SJCRH30 (cell line): Measurements from ENCODE around the gene HRC. TPM values are rescaled to one million over a fixed set of nuclear protein-coding genes. Genes with fewer than 3 reads are reported as not detected.

ENCODE experiments used
- DNase-seq, 2 experiments: peaks; one replicate each; pipeline ENCODE4 v3.0.0-alpha.2; 2015 to 2020
- H3K27ac ChIP-seq: fragments of 250-450 bp; sonication (Bioruptor Pico); 2 replicates; pipeline ENCODE4 v1.5.1; 2020; ENCODE audit warnings: mild to moderate bottlenecking, moderate library complexity
- H3K27me3 ChIP-seq: fragments of 250-450 bp; sonication (Bioruptor Pico); 2 replicates; pipeline ENCODE4 v1.5.1; 2020; ENCODE audit warnings: mild to moderate bottlenecking, moderate library complexity
- H3K36me3 ChIP-seq: fragments of 250-450 bp; sonication (Bioruptor Pico); 2 replicates; pipeline ENCODE4 v1.5.1; 2020; ENCODE audit warnings: mild to moderate bottlenecking, moderate library complexity
- H3K4me1 ChIP-seq: fragments of 250-450 bp; sonication (Bioruptor Pico); 2 replicates; pipeline ENCODE4 v1.5.1; 2020; ENCODE audit warnings: mild to moderate bottlenecking, moderate library complexity
- H3K4me3 ChIP-seq: fragments of 250-450 bp; sonication (Bioruptor Pico); 2 replicates; pipeline ENCODE4 v1.5.1; 2020; ENCODE audit warnings: mild to moderate bottlenecking, moderate library complexity
- H3K9me3 ChIP-seq: fragments of 250-450 bp; sonication (Bioruptor Pico); replicated peaks from 2 replicates; pipeline ENCODE4 v1.5.1; 2020; ENCODE audit warnings: mild to moderate bottlenecking, moderate library complexity
- total RNA-seq: library from RNA; depleted of rRNA; stranded (reverse); fragments of >200 nt; shearing (Covaris generic); gene quantifications from 2 replicates; pipeline ENCODE4 v1.2.3, GENCODE V29; 2014; rRNA removed

HRC gene
- total RNA-seq, 1 experiment from 2014 or later, result 3.2 TPM

DNA sequence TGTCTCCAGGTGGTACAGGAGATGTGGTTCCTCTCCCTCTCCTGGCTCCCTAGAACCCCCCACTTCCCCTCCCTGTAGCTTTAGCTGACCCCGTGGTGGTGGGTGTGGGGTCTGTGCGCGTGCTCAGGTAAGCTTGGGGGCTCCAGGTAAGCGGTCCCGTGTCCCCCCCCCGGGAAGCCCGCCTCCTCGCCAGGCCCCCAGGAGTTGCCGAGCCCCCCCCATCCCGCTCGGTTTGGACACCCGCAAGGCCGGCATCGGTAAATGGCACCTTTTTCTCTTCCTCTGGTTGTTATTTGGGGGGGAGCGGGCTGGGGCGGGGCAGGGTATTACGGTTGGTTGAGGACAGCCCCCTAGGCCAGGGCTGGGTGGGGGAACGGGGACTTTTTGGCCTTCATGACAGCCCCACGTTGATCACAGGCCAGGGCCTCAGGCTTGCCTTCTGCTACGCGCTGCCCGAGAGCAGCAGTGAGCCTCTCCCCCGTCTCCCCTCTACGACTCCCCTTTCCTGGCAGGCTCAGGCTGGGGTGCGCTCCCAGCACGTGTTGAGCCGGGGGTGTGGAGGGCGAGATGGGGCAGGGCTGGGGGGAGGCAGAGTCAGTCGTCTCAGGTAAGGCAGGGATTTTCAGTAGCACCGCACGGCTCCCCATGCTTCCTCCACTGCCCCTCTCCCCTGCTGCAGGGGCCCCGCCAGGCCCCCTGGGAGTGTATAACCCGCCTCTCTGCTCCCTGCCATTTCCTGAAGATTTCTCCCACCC lies 51.7 kb downstream of the HRC start:
- Histone ChIP-seq H3K36me3 (peaks cover 79% of the 10 kb centered on the region), H3K4me1 (no peaks in the 10 kb centered on the region), H3K27ac (no peak overlapping the region), H3K9me3 (no peaks in the 10 kb centered on the region), H3K27me3 (no peaks in the 10 kb centered on the region), H3K4me3 (no peak overlapping the region)
- no peak for DNase-seq

DNA sequence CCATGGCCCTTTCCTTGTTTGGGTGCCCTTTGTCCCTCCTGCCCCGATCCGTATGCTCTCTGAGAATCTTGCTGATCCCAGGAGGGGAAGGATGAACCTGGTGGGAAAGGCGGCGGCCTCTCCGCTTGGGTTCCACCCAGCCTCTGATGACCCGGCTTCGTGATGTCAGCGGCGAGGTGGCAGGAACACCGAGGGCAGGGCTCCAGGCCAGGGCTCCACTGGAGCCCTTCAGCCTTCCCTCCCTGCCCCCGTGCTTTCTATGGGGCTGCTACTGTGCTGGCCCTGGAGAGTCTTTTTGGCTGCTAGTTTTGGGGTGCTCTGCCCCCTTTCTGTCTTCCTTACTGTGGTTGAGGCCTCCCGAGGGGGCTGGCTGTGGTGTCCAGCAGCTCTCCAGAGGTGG lies 52.9 kb downstream of the HRC start:
- H3K27me3 ChIP-seq, result no peaks in the 10 kb centered on the region

More for the DNA sequence above, 52.9 kb downstream of the HRC start:
- H3K4me3 ChIP-seq, result no peak overlapping the region
- H3K9me3 ChIP-seq, result no peaks in the 10 kb centered on the region
- DNase-seq, result no peak
- H3K27ac ChIP-seq, result no peak overlapping the region
- peaks cover 81% of the 10 kb centered on the region for H3K36me3 ChIP-seq
- no peaks in the 10 kb centered on the region for H3K4me1 ChIP-seq

Other genes starting within 250 kb of the HRC start
- not detected in 2 replicates for gene DHDH, start 221.7 kb downstream of the HRC start, total RNA-seq
- gene BAX, start 200.5 kb downstream of the HRC start, total RNA-seq, result 49.1 and 56.9 TPM in 2 replicates
- 1,133 and 1,259 TPM in 2 replicates for gene FTL, start 190.1 kb downstream of the HRC start, total RNA-seq
- gene GYS1, start 162.1 kb downstream of the HRC start, total RNA-seq, result 38.9 and 42.8 TPM in 2 replicates
- gene RUVBL2, start 161.5 kb downstream of the HRC start, total RNA-seq, result 139 and 152 TPM in 2 replicates
- not detected in 2 replicates for gene LHB, start 138.3 kb downstream of the HRC start, total RNA-seq
- not detected in 2 replicates for gene CGB3, start 131.1 kb downstream of the HRC start, total RNA-seq
- not detected in 2 replicates for gene CGB2, start 123.5 kb downstream of the HRC start, total RNA-seq
- gene CGB1, start 118.5 kb downstream of the HRC start, total RNA-seq, result not detected in 2 replicates
- not detected in 2 replicates for gene CGB5, start 111.5 kb downstream of the HRC start, total RNA-seq
- gene CGB8, start 106.3 kb downstream of the HRC start, total RNA-seq, result not detected in 2 replicates
- not detected in 2 replicates for gene CGB7, start 97.6 kb downstream of the HRC start, total RNA-seq
- not detected in 2 replicates for gene NTF4, start 90.6 kb downstream of the HRC start, total RNA-seq
- gene KCNA7, start 82.7 kb downstream of the HRC start, total RNA-seq, result not detected in 2 replicates
- gene SNRNP70, start 69.9 kb downstream of the HRC start, total RNA-seq, result 241 and 253 TPM in 2 replicates
- gene LIN7B, start 41.0 kb downstream of the HRC start, total RNA-seq, result 4.1 and 5.0 TPM in 2 replicates
- 0.99 and 1.7 TPM in 2 replicates for gene C19orf73, start 36.3 kb downstream of the HRC start, total RNA-seq
- 20.8 and 27.1 TPM in 2 replicates for gene PPFIA3, start 35.9 kb downstream of the HRC start, total RNA-seq
- gene TRPM4, start 2.4 kb upstream of the HRC start, total RNA-seq, result 1.2 and 1.8 TPM in 2 replicates
- 0.33 and 0.40 TPM in 2 replicates for gene SLC6A16, start 169.8 kb upstream of the HRC start, total RNA-seq
- gene CD37, start 180.0 kb upstream of the HRC start, total RNA-seq, result not detected in 2 replicates
- gene TEAD2, start 207.0 kb upstream of the HRC start, total RNA-seq, result 72.1 and 72.3 TPM in 2 replicates
- 0.13 and 0.24 TPM in 2 replicates for gene DKKL1, start 208.5 kb upstream of the HRC start, total RNA-seq
- not detected in 2 replicates for gene KASH5, start 232.9 kb upstream of the HRC start, total RNA-seq